GM12874 (cell line): ENCODE results near the gene NAXE.
A peak's percentile ranks its signal among the peaks of the same experiment; 100 is the strongest.

ENCODE experiments used
- TF ChIP-seq, protein P1 (sequence below): IDR thresholded peaks from 2 replicates; pipeline ENCODE4 v1.5.1; 2011; ENCODE audit warnings: low read depth, mild to moderate bottlenecking, control low read depth, low read length, moderate library complexity; ENCODE audit not compliant: insufficient read depth

Gene NAXE

DNA sequence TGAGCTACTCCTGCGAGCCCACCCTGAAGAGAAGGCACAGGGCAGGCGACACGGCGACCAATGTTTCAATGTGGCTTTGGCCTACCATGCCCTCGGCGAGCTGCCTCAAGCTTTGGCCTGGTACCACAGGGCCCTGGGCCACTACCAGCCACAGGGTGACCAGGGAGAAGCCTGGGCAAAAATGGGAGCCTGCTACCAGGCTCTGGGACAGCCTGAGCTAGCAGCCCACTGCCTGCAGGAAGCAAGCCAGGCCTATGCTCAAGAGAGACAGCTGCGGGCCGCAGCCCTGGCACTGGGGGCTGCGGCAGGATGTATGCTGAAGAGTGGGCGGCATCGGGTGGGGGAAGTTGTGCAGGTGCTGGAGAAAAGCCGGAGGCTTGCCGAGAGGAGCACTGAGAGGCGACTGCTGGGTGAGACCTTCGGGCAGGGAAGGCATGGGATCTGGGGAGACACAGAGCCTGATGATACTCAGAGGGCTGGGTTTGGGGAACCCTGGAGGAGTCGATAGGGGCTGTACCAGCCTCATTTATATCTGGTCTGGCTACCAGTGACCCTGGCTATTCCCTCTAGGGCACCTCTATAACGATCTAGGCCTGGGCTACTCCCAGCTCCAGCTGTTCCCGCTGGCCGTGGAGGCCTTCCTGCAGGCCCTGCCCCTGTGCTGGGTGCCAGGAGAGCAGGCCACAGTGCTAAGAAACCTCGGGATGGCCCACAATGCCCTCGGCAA, 9.8 kb upstream of the NAXE start:
- TF ChIP-seq, protein P1, sequence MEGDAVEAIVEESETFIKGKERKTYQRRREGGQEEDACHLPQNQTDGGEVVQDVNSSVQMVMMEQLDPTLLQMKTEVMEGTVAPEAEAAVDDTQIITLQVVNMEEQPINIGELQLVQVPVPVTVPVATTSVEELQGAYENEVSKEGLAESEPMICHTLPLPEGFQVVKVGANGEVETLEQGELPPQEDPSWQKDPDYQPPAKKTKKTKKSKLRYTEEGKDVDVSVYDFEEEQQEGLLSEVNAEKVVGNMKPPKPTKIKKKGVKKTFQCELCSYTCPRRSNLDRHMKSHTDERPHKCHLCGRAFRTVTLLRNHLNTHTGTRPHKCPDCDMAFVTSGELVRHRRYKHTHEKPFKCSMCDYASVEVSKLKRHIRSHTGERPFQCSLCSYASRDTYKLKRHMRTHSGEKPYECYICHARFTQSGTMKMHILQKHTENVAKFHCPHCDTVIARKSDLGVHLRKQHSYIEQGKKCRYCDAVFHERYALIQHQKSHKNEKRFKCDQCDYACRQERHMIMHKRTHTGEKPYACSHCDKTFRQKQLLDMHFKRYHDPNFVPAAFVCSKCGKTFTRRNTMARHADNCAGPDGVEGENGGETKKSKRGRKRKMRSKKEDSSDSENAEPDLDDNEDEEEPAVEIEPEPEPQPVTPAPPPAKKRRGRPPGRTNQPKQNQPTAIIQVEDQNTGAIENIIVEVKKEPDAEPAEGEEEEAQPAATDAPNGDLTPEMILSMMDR, result no peak

DNA sequence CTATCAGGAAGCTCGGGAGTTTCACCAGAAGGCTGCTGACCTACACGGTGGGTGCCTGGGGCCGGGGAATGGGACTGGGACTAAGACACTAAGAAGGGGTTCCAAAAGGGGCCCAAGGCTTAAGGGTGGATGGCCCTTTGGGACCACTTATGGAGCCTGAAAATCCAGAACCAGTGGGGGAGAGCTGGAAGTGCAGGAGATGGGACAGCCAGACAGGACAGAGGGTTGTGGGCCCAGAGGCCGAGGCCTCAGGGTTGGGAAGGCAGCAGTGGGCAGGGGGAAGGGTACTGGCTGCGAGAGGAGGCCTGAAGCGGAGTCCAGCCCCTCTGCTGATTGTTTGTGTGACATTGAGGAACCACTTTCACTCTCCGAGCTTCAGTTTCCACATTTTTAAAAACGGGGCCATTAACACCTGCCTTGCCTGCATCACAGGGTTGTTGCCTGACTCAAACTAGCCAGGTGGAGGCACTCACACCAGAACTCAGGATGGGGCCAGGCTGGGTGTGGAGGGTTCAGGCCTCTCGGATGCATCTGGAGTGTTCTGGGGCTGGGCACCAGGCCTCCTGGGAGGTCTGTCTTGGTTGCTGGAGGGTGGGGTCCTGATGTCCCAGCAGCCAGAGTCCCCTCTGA, 9.1 kb upstream of the NAXE start:
- TF ChIP-seq, protein P1, result 0 out of 2 replicates have a peak, but pooled peaks have one; percentile 12

DNA sequence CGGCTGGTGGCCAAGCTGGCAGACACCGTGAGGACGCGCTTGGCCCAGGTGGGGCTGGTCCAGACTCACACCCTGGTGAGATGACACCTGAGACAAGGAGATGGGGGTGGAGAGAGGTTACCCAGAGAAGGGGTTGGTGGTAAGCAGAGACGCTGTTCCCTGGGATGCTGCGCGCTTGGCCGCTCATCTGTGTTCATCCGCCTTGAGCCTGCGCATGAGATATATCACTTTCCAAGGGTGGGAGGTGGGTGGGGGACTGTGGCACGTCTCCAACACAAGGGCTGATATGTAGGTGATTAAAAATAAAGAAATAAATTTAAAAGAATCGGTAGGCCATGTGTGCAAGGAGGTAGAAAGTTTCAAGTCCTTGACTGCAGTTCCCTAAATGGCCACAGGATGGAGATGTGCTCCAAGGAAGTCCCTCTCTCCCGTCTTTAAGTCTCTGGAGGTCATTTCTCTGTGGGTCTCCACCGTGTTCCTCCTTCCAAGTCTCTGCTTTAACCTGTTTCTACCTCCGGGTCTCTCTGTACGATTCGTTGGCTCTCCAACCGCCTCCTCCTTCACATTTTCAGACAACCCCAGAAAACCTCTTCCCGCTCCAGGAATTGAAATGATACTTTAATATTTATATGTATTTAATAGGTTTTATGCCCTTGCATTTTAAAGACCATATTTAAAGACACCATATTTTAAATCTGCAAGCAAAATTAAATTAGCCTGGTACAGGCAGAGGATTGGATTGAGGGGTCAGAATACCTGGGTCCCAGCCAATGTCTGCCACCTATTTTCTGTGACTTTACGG, 7.6 kb upstream of the NAXE start:
- TF ChIP-seq, protein P1, result peak; percentile 81

DNA sequence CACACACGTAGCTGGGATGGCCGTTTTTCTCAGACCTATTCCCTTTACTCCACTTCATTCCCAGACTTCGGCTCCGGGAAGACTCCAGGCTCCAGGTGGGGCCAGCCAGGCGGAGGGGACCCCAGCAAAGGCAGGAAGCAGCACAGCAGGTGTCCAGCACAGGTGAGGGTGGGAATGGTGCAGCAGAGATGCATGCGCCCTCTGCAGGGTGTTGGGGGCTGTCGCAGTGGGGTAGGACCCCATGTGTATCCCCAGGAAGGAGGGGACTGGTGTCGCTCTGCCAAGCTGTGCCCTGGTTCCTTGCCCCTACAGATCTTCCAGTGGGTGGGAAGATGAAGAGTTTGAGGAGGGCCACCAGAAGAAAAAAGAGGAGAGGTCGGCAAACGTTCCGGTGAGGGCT, 6.8 kb upstream of the NAXE start:
- TF ChIP-seq, protein P1, result peak; percentile 69

DNA sequence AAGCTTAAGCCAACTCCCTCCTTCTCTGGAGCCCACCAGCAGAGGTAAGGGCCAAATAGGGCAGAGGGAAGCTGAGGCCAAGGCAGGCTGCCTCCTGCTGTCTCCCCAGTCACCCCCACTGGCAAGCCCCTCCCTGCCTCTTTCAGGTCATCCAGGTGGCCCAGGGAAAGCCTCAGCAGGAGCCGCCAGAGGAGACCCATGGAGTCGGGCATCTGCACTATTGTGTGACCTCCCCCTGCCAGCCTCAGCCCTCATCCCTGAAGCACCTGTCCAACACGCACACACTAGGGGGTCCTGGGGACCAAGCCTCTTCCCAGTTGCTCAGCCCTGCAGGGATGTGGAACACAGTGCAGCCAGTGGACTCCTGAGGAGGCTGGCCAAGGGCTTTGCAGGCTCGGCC, 5.3 kb upstream of the NAXE start:
- TF ChIP-seq, protein P1, result no peak

DNA sequence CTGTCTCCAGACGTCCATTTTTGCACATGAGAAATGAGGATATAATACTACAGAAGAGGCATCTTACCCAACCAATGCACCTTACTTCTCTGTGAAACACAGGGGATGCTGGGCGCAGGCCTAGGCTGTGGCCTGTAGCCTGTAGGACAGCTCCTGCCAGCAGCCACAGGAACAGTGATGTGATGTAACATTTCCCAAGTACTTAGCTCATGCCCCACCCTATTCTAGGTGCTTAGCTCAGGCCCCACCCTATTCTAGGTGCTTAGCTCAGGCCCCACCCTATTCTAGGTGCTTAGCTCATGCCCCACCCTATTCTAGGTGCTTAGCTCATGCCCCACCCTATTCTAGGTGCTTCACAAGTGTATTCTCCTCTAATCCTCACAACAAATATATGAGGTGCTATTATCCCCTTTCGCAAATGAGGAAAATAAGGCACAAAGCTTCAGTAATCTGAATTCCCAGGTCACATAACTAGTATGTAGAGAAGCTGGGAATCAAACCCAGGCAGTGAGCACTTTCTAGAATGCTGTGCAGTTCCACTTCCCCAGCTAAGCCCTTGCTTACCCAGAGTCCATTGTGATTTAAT, 4.6 kb upstream of the NAXE start:
- TF ChIP-seq, protein P1, result no peak

DNA sequence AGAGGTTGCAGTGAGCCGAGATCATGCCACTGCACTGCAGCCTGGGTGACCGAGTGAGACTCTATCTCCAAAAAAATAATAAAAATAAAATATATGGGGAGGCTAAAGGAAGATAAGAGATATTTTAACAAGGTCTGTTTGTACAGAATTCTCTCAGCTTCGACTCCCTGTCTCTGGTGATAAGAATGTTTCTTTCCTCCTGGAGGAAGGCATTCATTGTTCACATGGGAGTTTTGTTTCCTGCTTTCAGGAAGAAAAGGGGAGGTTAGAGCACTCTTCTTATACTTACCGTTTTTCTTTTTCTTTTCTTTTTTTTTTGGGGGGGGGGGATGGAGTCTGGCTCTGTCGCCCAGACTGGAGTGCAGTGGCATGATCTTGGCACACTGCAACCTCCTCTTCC, 2.0 kb upstream of the NAXE start:
- TF ChIP-seq, protein P1, result no peak
